ENCODE measurements around the gene ALLC.
"Not testable (repeated sequence)": the region's sequence is repeated elsewhere in the genome, so short reads cannot be mapped to it uniquely, and the experiment has no call there.

The ALLC gene

DNA sequence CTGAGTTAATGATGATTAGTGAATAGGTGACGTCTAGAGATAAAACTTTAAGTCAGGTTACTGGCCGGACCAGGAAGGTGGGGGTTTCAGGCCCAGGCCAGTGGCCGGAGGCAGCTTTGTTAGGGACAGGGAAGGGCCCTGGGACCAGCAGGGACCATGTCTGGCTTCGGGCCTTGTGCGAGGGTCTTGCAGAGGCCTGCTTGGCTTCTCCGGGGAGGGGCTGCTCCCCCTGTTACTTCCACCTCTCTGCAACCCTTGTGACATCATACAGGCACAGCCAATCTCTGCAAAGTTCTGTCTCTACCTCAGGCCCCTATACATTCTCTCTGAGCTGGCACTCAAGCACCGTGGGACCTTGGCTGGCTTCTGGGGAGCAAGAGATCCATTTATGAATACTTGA, at the start of gene ALLC:
TSS of gene ALLC (plus strand) at position 320 of the 400 bp plus-strand sequence. CDS start 12,958 bp downstream, outside the sequence.
- 0 out of 2 replicates have a peak within 1 kb of the TSS, but pooled peaks have one; percentile 7 for H3K9ac ChIP-seq (ENCODE audit: low read depth, low read length)
- no peaks in the 10 kb centered on the region for H3K9me3 ChIP-seq (ENCODE audit: control insufficient read depth, insufficient read depth, low read length)
- peaks cover 19% of the 10 kb centered on the region for H3K4me1 ChIP-seq (ENCODE audit: insufficient read depth, low read length)
- no peaks in the 10 kb centered on the region for H3K36me3 ChIP-seq (ENCODE audit: insufficient read depth, low read length)

DNA sequence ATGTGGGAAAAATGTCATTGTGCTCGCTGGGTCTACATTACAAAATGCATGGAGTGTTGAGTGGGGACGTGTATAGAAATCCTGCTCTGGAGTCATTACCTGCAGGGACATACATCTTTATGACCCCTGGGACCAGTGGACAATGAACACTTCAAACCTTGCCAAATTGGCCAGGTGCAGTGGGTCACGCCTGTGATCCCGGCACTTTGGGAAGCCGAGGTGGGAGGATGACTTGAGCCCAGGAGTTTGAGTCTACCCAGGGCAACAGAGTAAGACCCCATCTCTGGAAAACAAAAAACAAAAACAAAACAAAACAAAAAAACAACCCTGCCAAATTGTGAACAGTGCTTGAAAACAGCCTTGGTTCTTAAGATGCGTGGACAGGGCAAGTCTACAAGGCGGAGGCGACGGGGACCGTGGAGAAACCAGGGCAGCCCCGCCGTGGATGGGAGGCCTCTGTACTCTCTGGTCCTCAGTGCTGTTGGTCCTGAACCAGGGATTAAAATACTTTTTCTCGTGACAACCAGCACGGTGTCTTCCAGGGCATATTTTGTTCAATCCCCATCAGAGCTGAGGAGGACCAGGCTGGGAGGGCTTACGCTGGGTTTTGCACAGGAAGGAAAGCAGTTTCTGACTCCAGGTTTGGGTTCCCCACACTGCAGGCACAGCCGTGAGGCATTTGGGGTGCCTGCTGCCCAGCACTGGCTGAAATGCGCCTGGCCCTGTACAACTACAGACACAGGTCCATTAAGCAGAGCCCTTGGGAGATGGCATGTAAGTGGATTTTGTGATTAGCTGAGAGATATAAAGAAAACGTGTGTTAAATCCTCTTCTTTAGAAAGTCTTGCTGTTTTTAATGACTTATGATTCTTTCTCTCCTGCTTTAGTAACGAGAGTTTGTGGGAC, 49.4 kb upstream of the ALLC start:
- H3K9me3 ChIP-seq (ENCODE audit: control insufficient read depth, insufficient read depth, low read length): no peaks in the 10 kb centered on the region
- no peak overlapping the region for H3K9ac ChIP-seq (ENCODE audit: low read depth, low read length)
- H3K36me3 ChIP-seq (ENCODE audit: insufficient read depth, low read length): no peaks in the 10 kb centered on the region
- no peaks in the 10 kb centered on the region for H3K4me1 ChIP-seq (ENCODE audit: insufficient read depth, low read length)

DNA sequence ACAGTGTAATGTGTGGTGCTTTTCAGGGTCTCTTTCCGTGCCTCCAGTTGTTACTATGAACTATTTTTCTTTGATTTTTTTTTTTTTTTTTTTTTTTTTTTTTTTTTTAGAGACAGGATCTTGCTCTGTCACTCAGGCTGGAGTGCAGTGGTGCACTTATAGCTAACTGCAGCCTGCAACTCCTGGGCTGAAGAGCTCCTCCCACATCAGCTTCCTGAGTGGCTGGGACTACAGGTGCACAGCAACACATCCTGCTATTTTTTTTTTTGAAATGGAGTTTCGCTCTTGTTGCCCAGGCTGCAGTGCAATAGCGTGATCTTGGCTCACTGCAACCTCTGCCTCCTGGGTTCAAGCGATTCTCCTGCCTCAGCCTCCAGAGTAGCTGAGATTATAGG, 48.7 kb upstream of the ALLC start:
- not testable (repeated sequence) for H3K9me3 ChIP-seq (ENCODE audit: control insufficient read depth, insufficient read depth, low read length); H3K36me3 ChIP-seq (ENCODE audit: insufficient read depth, low read length); H3K9ac ChIP-seq (ENCODE audit: low read depth, low read length); H3K4me1 ChIP-seq (ENCODE audit: insufficient read depth, low read length)

DNA sequence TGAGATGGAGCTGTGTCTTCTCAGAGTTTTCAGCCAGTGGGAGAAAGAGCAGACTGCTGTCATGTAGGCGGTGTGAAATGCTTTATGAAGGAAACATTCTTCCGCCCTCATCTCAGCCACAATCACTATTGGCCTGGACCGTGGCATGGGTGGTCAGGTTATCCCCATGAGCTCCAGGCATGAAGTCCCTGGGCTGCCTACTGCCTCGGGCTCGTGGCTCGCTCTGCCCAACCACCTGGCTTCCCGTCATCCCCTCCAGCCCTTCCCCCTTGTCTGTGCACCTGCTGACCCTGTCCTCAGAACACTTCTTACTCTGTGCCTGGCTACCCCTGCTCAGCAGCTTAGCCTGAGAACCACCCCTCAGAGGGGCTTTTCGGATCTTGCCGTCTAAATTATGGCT, 47.6 kb upstream of the ALLC start:
- Histone ChIP-seq H3K4me1 (ENCODE audit: insufficient read depth, low read length) (no peaks in the 10 kb centered on the region), H3K36me3 (ENCODE audit: insufficient read depth, low read length) (no peaks in the 10 kb centered on the region), H3K9me3 (ENCODE audit: control insufficient read depth, insufficient read depth, low read length) (no peaks in the 10 kb centered on the region), H3K9ac (ENCODE audit: low read depth, low read length) (no peak overlapping the region)

DNA sequence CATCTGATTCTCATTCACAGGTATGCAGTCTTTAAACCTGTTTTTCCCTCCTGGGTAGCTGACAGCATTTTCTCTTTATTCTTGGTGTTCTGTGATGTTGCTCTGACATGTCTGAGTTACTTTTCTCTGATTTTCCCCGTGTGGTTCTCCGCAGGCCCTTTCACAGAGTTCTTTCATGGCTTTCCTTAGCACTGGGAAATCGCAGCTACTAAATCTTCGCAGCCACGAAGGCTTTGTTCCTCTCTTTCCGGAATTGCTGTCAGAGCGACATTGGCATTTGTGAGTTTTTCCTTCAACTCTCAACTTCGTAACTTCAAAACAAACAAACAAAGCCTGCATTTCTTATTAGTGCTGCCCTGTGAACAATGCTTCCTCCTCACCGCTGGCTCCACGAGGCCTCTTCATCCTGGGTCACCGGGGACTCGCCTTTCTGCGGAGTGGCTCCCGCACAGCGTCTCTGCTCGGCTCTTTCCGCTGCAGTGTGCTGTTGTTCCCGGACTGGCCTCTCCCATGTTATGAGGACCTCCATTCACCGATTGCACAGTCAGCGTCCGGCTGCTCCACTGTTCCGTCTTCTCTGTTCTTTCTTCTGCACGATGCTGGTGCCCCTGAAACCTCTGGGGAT, 47.0 kb upstream of the ALLC start:
- H3K9me3 ChIP-seq (ENCODE audit: control insufficient read depth, insufficient read depth, low read length): no peaks in the 10 kb centered on the region
- no peaks in the 10 kb centered on the region for H3K36me3 ChIP-seq (ENCODE audit: insufficient read depth, low read length)
- no peaks in the 10 kb centered on the region for H3K4me1 ChIP-seq (ENCODE audit: insufficient read depth, low read length)
- H3K9ac ChIP-seq (ENCODE audit: low read depth, low read length): no peak overlapping the region

DNA sequence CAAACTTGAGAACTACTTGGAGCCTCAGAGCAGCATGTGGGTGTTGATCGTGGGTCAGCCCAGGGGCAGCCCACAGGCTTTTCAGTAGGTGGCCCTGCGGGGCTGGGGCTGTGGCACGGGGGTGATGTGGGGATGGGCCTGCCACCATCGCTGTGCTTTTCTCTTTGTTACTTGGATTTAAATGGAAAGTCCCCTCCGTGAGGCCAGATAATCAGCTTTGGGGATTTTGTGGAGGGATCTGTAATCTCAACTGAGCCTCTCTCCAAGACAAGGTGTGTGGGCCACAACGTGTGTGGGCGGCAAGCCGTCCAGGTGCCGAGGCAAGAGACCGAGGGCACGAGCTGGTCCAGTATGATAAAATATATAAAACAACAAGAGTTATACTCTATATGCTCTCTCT, 46.4 kb upstream of the ALLC start:
- Histone ChIP-seq H3K36me3 (ENCODE audit: insufficient read depth, low read length) (no peaks in the 10 kb centered on the region), H3K9ac (ENCODE audit: low read depth, low read length) (no peak overlapping the region), H3K4me1 (ENCODE audit: insufficient read depth, low read length) (no peaks in the 10 kb centered on the region), H3K9me3 (ENCODE audit: control insufficient read depth, insufficient read depth, low read length) (no peaks in the 10 kb centered on the region)

DNA sequence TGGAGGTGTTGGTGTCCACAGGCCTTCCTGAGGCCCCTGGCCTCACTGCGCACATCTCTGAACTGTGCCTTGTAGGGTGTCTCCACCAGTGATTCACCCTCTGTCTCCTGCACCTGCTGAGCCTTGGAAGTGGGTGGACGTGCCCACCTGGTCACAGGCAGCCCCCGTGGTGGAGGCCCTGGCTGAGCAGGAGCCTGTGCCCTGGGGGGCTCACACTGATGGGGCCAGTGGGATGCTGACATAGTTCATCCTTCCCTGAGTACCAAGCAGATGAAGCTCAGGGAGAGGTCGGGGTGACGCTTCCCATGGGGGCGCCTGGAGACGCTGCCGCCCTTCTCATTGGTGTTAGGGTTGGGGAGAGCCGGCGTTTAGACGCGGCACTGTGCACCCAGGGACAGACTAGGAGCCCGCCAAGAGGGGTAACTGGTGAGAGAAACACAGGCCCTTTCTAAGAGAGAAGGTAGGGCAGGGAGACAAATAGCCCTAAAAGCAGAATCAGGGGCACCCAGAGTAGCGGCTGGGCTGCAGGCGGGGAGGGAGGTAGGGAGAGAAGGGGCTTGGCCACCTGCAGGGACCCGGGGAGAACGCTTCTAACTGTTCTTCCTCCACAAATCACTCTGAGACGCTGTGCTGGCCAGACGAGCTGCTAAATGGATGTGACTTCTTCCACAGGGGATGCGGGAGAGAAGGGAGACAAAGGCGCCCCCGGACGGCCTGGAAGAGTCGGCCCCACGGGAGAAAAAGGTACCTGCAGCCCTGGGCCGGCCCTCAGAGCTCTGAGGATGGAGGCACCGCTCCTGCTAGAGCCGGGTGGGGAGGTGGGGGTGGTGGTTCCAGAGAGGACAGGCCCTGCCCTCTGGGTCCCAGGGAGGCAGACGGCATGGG, 45.1 kb upstream of the ALLC start:
- Histone ChIP-seq H3K9ac (ENCODE audit: low read depth, low read length) (no peak overlapping the region), H3K9me3 (ENCODE audit: control insufficient read depth, insufficient read depth, low read length) (no peaks in the 10 kb centered on the region; the same call in 1 of the 2 replicates), H3K36me3 (ENCODE audit: insufficient read depth, low read length) (no peaks in the 10 kb centered on the region), H3K4me1 (ENCODE audit: insufficient read depth, low read length) (no peaks in the 10 kb centered on the region)

DNA sequence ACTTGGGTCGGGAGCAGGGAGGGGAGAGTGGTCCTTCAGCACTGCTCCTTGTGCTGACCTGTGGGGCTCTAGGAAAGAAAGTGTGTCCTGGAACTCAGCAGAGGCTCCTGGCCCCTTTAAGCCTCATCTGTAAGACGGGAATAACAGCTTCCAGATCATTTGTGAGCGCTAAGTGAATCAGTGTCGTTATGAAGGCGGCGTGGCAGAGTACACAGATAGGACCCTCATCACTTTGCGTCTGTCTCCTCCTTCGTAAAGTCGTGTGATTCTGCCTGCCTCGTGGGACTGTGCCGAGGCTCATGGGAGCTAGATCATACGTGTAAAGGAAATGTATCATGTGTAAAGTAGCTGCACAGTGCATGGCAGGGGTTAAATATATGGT, 44.5 kb upstream of the ALLC start:
- Histone ChIP-seq H3K9me3 (ENCODE audit: control insufficient read depth, insufficient read depth, low read length) (no peaks in the 10 kb centered on the region; the same call in 1 of the 2 replicates), H3K36me3 (ENCODE audit: insufficient read depth, low read length) (no peaks in the 10 kb centered on the region), H3K4me1 (ENCODE audit: insufficient read depth, low read length) (no peaks in the 10 kb centered on the region), H3K9ac (ENCODE audit: low read depth, low read length) (no peak overlapping the region)

DNA sequence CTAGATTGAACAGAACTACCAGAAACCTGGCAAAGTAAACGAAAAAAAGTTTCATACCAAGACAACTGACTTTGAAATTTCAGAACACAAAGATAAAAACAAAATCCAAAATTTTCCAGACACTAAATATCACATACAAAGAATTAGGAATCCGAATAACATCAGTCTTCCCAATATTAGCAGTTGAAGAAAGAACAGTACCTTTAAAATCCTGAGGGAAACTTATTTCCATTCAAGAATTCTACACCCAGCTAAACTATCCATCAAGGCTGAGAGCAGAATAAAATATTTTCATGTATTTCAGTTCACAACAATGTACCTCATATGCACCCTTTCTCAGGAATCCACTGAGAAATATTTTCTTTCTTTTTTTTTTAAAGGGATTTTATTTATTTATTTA, 43.3 kb upstream of the ALLC start:
- H3K9ac ChIP-seq (ENCODE audit: low read depth, low read length); H3K36me3 ChIP-seq (ENCODE audit: insufficient read depth, low read length); H3K9me3 ChIP-seq (ENCODE audit: control insufficient read depth, insufficient read depth, low read length); H3K4me1 ChIP-seq (ENCODE audit: insufficient read depth, low read length): not testable (repeated sequence)

DNA sequence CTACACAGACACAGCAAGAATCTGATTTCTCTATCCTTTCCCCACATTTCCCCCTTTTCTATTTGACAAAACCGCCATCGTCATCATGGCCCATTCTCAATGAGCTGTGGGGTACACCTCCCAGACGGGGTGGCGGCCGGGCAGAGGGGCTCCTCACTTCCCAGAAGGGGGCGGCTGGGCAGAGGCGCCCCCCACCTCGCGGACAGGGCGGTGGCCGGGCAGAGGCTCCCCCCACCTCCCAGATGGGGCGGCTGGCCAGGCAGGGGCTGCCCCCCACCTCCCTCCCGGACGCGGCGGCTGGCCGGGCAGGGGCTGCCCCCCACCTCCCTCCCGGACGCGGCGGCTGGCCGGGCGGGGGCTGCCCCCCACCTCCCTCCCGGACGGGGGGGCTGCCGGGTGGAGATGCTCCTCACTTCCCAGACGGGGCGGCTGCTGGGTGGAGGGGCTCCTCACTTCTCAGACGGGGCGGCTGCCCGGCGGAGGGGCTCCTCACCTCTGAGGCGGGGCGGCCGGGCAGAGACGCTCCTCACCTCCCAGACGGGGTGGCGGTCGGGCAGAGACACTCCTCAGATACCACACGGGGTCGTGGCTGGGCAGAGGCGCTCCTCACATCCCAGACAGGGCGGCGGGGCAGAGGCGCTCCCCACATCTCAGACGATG, 42.3 kb upstream of the ALLC start:
- H3K9me3 ChIP-seq (ENCODE audit: control insufficient read depth, insufficient read depth, low read length); H3K4me1 ChIP-seq (ENCODE audit: insufficient read depth, low read length); H3K36me3 ChIP-seq (ENCODE audit: insufficient read depth, low read length); H3K9ac ChIP-seq (ENCODE audit: low read depth, low read length): not testable (repeated sequence)

DNA sequence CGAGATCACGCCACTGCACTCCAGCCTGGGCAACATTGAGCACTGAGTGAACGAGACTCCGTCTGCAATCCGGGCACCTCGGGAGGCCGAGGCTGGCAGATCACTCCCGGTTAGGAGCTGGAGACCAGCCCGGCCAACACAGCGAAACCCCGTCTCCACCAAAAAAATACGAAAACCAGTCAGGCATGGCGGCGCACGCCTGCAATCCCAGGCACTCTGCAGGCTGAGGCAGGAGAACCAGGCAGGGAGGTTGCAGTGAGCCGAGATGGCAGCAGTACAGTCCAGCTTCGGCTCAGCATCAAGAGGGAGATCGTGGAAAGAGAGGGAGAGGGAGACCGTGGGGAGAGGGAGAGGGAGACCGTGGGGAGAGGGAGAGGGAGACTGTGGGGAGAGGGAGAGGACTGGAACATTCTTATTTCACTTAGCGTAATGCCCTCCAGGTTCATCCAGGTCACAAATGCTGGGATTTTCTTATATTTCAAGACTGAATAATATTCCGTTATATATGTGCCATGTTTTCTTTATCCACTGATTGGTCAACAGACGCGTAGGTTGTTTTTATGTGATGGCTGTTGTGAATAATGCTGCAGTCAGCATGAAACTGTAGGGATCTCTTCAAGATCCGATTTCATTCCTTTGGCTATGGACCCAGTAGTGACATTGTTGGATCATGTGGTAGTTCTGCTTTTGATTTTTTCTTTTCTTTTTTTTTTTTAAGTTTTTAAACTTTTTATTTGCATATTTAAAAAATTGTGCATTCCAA, 41.4 kb upstream of the ALLC start:
- not testable (repeated sequence) for H3K4me1 ChIP-seq (ENCODE audit: insufficient read depth, low read length); H3K36me3 ChIP-seq (ENCODE audit: insufficient read depth, low read length)

DNA sequence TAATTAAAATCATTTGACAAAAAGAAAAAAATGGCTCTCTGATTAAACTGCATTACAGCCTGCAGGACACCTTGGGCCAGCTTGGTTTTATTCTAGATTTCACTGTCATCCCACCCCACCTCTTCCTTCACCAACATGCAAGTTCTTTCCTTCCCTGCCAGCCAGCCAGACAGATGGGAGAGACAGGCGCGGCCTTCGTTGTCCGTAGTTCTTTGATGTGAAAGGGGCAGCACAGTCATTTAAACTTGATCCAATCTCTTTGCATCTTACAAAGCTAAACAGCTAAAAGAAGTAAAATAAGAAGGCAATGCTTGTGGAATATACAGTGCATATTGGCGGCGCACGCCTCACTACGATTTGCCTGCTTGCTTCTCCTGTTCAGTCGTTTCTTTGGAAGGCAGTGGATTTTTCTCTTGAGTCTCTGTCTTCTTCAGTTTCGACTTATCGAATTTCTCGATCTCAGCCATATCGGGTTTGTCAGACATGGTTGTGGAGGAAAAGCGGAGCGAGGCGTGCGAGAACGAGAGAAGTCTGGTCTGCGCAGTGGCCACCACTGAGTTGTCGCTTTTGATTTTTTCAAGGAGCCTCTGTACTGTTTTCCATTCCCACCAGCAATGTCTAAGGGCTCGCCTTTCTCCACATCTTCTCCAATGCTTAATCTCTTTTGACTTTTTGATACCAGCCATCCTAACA, 40.7 kb upstream of the ALLC start:
- Histone ChIP-seq H3K9me3 (ENCODE audit: control insufficient read depth, insufficient read depth, low read length) (no peaks in the 10 kb centered on the region; the same call in 1 of the 2 replicates), H3K9ac (ENCODE audit: low read depth, low read length) (no peak overlapping the region), H3K36me3 (ENCODE audit: insufficient read depth, low read length) (no peaks in the 10 kb centered on the region)

More for the DNA sequence above, 41.4 kb upstream of the ALLC start:
- H3K9ac ChIP-seq (ENCODE audit: low read depth, low read length); H3K9me3 ChIP-seq (ENCODE audit: control insufficient read depth, insufficient read depth, low read length): not testable (repeated sequence)

DNA sequence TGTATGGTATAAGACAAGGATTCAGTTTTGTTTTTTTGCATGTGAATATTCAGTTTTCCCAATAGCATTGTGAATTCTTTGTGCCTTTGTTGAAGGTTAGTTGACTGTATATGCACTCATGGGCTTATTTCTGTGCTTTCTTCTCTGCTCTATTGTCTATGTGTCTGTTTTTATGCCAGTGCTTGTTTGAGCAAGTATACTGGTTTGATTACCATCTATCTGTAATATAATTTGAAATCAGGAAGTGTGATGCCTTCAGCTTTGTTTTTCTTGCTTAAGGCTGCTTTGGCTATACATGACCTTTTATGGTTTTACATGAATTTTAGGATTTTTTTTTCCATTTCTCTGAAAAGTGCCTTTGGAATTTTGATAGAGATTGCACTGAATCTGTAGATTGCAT, 39.6 kb upstream of the ALLC start:
- no peaks in the 10 kb centered on the region for H3K36me3 ChIP-seq (ENCODE audit: insufficient read depth, low read length)
- no peaks in the 10 kb centered on the region; the same call in 1 of the 2 replicates for H3K9me3 ChIP-seq (ENCODE audit: control insufficient read depth, insufficient read depth, low read length)
- no peaks in the 10 kb centered on the region for H3K4me1 ChIP-seq (ENCODE audit: insufficient read depth, low read length)
- no peak overlapping the region for H3K9ac ChIP-seq (ENCODE audit: low read depth, low read length)

More for the DNA sequence above, 40.7 kb upstream of the ALLC start:
- H3K4me1 ChIP-seq (ENCODE audit: insufficient read depth, low read length): no peaks in the 10 kb centered on the region
